Lung (tissue), 12 donors: ENCODE results near the gene CEP164. TPM values are rescaled to one million over a fixed set of nuclear protein-coding genes. Genes with fewer than 3 reads are reported as not detected.

Experiments used
- ATAC-seq: fragments of 200-7000 bp; cut with Tn5 transposase; one replicate; pipeline ENCODE4 v1.9.1; 2020; ENCODE audit warnings: moderate number of reproducible peaks; ENCODE audit not compliant: insufficient read depth, low FRiP score
- DNase-seq, 3 donors: peaks; one replicate each; pipeline ENCODE4 v3.0.0-alpha.2; 2013 to 2017
- H3K27ac ChIP-seq, 2 donors: one replicate each; pipeline ENCODE4 v1.5.1; 2013; ENCODE audit warnings: mild to moderate bottlenecking in 2 of 2, moderate library complexity in 2 of 2, control low read depth in 1 of 2, inconsistent platforms in 1 of 2, low read depth in 1 of 2, low read length in 1 of 2
- H3K27me3 ChIP-seq, 3 donors: one replicate each; pipeline ENCODE4 v1.5.1; 2013; ENCODE audit warnings: low read length in 2 of 3; ENCODE audit not compliant: control insufficient read depth in 3 of 3, insufficient read depth in 3 of 3
- H3K36me3 ChIP-seq, 4 donors: one replicate each; pipeline ENCODE4 v1.5.1; 2013; ENCODE audit warnings: low read length in 4 of 4, mild to moderate bottlenecking in 1 of 4, moderate library complexity in 1 of 4; ENCODE audit not compliant: control insufficient read depth in 4 of 4, insufficient read depth in 4 of 4
- H3K4me1 ChIP-seq, 5 donors: one replicate each; pipeline ENCODE4 v1.5.1; 2013; ENCODE audit warnings: low read length in 5 of 5, mild to moderate bottlenecking in 2 of 5, moderate library complexity in 1 of 5; ENCODE audit not compliant: control insufficient read depth in 5 of 5, insufficient read depth in 5 of 5
- H3K4me3 ChIP-seq: one replicate; pipeline ENCODE4 v1.5.1; 2013; ENCODE audit warnings: mild to moderate bottlenecking, control low read depth, moderate library complexity
- H3K9ac ChIP-seq, 2 donors: one replicate each; pipeline ENCODE4 v1.5.1; 2013; ENCODE audit warnings: low read length in 2 of 2, control low read depth in 1 of 2; ENCODE audit not compliant: insufficient read depth in 1 of 2
- H3K9me3 ChIP-seq, 4 donors: one replicate each; pipeline ENCODE4 v1.5.1; 2013; ENCODE audit warnings: low read length in 3 of 4, mild to moderate bottlenecking in 1 of 4, moderate library complexity in 1 of 4; ENCODE audit not compliant: control insufficient read depth in 4 of 4, insufficient read depth in 3 of 4
- WGBS, 2 donors: extraction: QIAGEN DNeasy Blood & Tissue Kit; methylation state at CpG; one replicate each; pipeline ENCODE4 v1.1.7; 2013; 5-methylcytosine and 5-hydroxymethylcytosine counted together
- polyA plus RNA-seq, 2 donors: library from polyadenylated mRNA; stranded (reverse); fragments of 200-250 nt; gene quantifications; one replicate each; pipeline ENCODE4 v1.2.1, GENCODE V29; 2013
- total RNA-seq, 2 donors: library from RNA; depleted of rRNA in 1 of 2; stranded (reverse); fragments of >200 nt in 1 of 2; gene quantifications; one replicate each; pipeline ENCODE4 v1.2.1, GENCODE V29; 2014 to 2021
- TF ChIP-seq, protein P1 (sequence below): IDR thresholded peaks from 2 replicates; pipeline ENCODE4 v1.5.1; 2012; ENCODE audit warnings: mild to moderate bottlenecking; ENCODE audit errors: control extremely low read depth, extremely low read depth
- donor health status: control.
- donor health status: control.
- donor health status: Bipolar disorder and iron deficiency.
- donor health status: healthy.
- donor health status: DM: yes; HTN: yes; CAD: no.

CEP164 gene
- total and polyA plus RNA-seq, 4 donors, result 12.0 to 36.1 (median 26.7) TPM

- no peak overlapping the region for H3K27ac ChIP-seq
These were observed 60.5 kb downstream of the CEP164 start for GRCh38 chr11:117387992-117388755.

DNA sequence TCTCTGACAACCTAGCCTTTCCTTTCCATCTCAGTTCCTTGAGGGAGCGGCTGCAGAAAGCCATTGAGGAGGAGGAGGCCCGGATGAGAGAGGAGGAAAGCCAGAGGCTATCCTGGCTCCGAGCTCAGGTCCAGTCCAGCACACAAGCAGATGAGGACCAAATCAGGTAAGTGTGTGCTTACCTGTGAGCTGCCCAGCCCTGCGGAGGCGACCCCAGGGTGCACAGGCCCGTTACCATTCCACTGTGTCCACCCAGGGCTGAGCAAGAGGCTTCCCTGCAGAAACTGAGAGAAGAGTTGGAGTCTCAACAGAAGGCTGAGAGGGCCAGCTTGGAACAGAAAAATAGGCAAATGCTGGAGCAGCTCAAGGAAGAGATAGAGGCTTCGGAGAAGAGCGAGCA is 63.1 kb downstream of the CEP164 start:
- TF ChIP-seq, protein P1, sequence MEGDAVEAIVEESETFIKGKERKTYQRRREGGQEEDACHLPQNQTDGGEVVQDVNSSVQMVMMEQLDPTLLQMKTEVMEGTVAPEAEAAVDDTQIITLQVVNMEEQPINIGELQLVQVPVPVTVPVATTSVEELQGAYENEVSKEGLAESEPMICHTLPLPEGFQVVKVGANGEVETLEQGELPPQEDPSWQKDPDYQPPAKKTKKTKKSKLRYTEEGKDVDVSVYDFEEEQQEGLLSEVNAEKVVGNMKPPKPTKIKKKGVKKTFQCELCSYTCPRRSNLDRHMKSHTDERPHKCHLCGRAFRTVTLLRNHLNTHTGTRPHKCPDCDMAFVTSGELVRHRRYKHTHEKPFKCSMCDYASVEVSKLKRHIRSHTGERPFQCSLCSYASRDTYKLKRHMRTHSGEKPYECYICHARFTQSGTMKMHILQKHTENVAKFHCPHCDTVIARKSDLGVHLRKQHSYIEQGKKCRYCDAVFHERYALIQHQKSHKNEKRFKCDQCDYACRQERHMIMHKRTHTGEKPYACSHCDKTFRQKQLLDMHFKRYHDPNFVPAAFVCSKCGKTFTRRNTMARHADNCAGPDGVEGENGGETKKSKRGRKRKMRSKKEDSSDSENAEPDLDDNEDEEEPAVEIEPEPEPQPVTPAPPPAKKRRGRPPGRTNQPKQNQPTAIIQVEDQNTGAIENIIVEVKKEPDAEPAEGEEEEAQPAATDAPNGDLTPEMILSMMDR, result no peak
- WGBS, 2 donors, result 98 to 99% methylated on average over 8 of the region's 8 CpGs
- Histone ChIP-seq H3K27ac (no peak overlapping the region), H3K4me1 (no peaks in the 10 kb centered on the region), H3K4me3 (no peak overlapping the region), H3K27me3 (no peaks in the 10 kb centered on the region), H3K9ac (no peak overlapping the region), H3K36me3 (peaks cover 14 to 66% (median 33%) of the 10 kb centered on the region in 4 donors), H3K9me3 (peaks cover 0 to 2% (median 0%) of the 10 kb centered on the region in 4 donors)
- no peak for DNase-seq
- ATAC-seq, result no peak

More at GRCh38 chr11:117387992-117388755, 60.5 kb downstream of the CEP164 start:
- DNase-seq, result no peak
- TF ChIP-seq, protein P1, result no peak
- H3K4me1 ChIP-seq, result no peaks in the 10 kb centered on the region
- no peak for ATAC-seq
- 87 to 89% methylated on average over 3 of the region's 3 CpGs for WGBS, 2 donors
- H3K27me3 ChIP-seq, result no peaks in the 10 kb centered on the region
- H3K36me3 ChIP-seq, result peaks cover 14 to 55% (median 32%) of the 10 kb centered on the region in 4 donors
- peaks cover 0 to 2% (median 0%) of the 10 kb centered on the region in 4 donors for H3K9me3 ChIP-seq
- H3K4me3 ChIP-seq, result no peak overlapping the region
- no peak overlapping the region for H3K9ac ChIP-seq

- peaks cover 0 to 2% (median 0%) of the 10 kb centered on the region in 4 donors for H3K9me3 ChIP-seq
- H3K27ac ChIP-seq, result no peak overlapping the region
- no peaks in the 10 kb centered on the region for H3K27me3 ChIP-seq
- H3K4me1 ChIP-seq, result no peaks in the 10 kb centered on the region
- DNase-seq, result no peak
- peaks cover 14 to 68% (median 34%) of the 10 kb centered on the region in 4 donors for H3K36me3 ChIP-seq
- no peak for ATAC-seq
- TF ChIP-seq, protein P1, result no peak
- H3K4me3 ChIP-seq, result no peak overlapping the region
- WGBS, 2 donors, result 97 to 98% methylated on average over 8 of the region's 8 CpGs
- H3K9ac ChIP-seq, result no peak overlapping the region
These were observed 63.5 kb downstream of the CEP164 start for GRCh38 chr11:117391181-117391580.
